Sigmoid colon (tissue), 7 donors: Measurements from ENCODE around the gene FHIP2A. TPM values are rescaled to one million over a fixed set of nuclear protein-coding genes. Genes with fewer than 3 reads are reported as not detected.
"Not testable (repeated sequence)": the region's sequence is repeated elsewhere in the genome, so short reads cannot be mapped to it uniquely, and the experiment has no call there.

Experiments
- DNase-seq: peaks from one replicate; pipeline ENCODE4 v3.0.0-alpha.2; 2019
- H3K27ac ChIP-seq, 4 donors: fragments of 200-600 bp; sonication (generic); one replicate each; pipeline ENCODE4 v1.5.1; 2016 to 2019; ENCODE audit warnings: mild to moderate bottlenecking in 1 of 4
- H3K27me3 ChIP-seq, 3 donors: fragments of 200-600 bp; sonication (generic); one replicate each; pipeline ENCODE4 v1.5.1; 2019; ENCODE audit warnings: mild to moderate bottlenecking in 1 of 3
- H3K36me3 ChIP-seq, 4 donors: fragments of 200-600 bp; sonication (generic); one replicate each; pipeline ENCODE4 v1.5.1; 2016 to 2019
- H3K4me1 ChIP-seq, 4 donors: fragments of 200-600 bp; sonication (generic); one replicate each; pipeline ENCODE4 v1.5.1; 2017 to 2019
- H3K4me3 ChIP-seq, 4 donors: fragments of 200-600 bp; sonication (generic); one replicate each; pipeline ENCODE4 v1.5.1; 2017 to 2019; ENCODE audit warnings: mild to moderate bottlenecking in 2 of 4, moderate library complexity in 1 of 4
- H3K9me3 ChIP-seq, 4 donors: fragments of 200-600 bp in 3 of 4; sonication (generic) in 3 of 4; one replicate each; pipeline versions ENCODE4 v1.5.1 to v1.6.1; 2013 to 2019
- CTCF ChIP-seq, 4 experiments: fragments of 450-650 bp in 3 of 4; fragments of 200-600 bp in 1 of 4; IDR thresholded peaks; one replicate each; pipeline ENCODE4 v1.5.1; 2016 to 2019; ENCODE audit warnings: antibody characterized with exemption in 4 of 4, mild to moderate bottlenecking in 3 of 4, moderate library complexity in 2 of 4
- EP300 ChIP-seq, 4 donors: sonication (generic); formaldehyde crosslinking; IDR thresholded peaks; one replicate each; pipeline ENCODE4 v1.6.1; 2017; ENCODE audit warnings: antibody characterized with exemption in 4 of 4
- POLR2A ChIP-seq, 2 donors: fragments of 450-650 bp; IDR thresholded peaks; one replicate each; pipeline ENCODE4 v1.6.1; 2016; ENCODE audit warnings: antibody characterized with exemption in 2 of 2, mild to moderate bottlenecking in 2 of 2, moderate library complexity in 2 of 2
- POLR2AphosphoS5 ChIP-seq, 4 donors: sonication (generic); formaldehyde crosslinking; IDR thresholded peaks; one replicate each; pipeline ENCODE4 v1.6.1; 2017; ENCODE audit warnings: antibody characterized with exemption in 4 of 4
- WGBS, 2 donors: extraction: QIAGEN DNeasy Blood & Tissue Kit; methylation state at CpG; one replicate each; pipeline ENCODE4 v1.1.7; 2013; 5-methylcytosine and 5-hydroxymethylcytosine counted together
- intact Hi-C: fragments of 100-400 bp; cut with DNase I; formaldehyde crosslinking; loops from one replicate; pipeline ENCODE4 v1.15.1; 2023
- polyA plus RNA-seq, 3 donors: library from polyadenylated mRNA; stranded (reverse); fragments of 200-250 nt; gene quantifications; one replicate each; pipeline ENCODE4 v1.2.3, GENCODE V29; 2013
- total RNA-seq, 4 donors: library from RNA; depleted of rRNA; stranded (reverse); fragments of >200 nt; gene quantifications; one replicate each; pipeline ENCODE4 v1.1.0, GENCODE V29; 2016
- donor health status: healthy with polysubstance abuse.
- donor health status: Bipolar disorder and iron deficiency.
- donor health status: healthy.

FHIP2A gene
- total and polyA plus RNA-seq, 7 donors, result 2.4 to 37.7 (median 32.1) TPM

- not testable (repeated sequence) for H3K27me3 ChIP-seq, DNase-seq, H3K36me3 ChIP-seq, H3K4me3 ChIP-seq, H3K4me1 ChIP-seq, H3K9me3 ChIP-seq, H3K27ac ChIP-seq
- TF ChIP-seq CTCF (IDR thresholded peaks at IDR 0.05), result peak; percentile 41 to 68 (median 54)
- 49 to 69% methylated on average over 9 of the region's 9 CpGs for WGBS, 2 donors
- intact Hi-C loops, result loop anchor here (1.0 to 10.0 kb wide), 4 partner anchors 82 to 484 kb away; no protein-coding TSS in a partner anchor
Observed at GRCh38 chr10:114786492-114786891, 35.1 kb upstream of the FHIP2A start.

- intact Hi-C loops, result loop anchor here (5.0 to 10.0 kb wide), 3 partner anchors 82 to 485 kb away; no protein-coding TSS in a partner anchor
- H3K9me3 ChIP-seq, DNase-seq, H3K4me1 ChIP-seq, H3K36me3 ChIP-seq, H3K27me3 ChIP-seq, H3K4me3 ChIP-seq, H3K27ac ChIP-seq: not testable (repeated sequence)
- WGBS, 2 donors, result 91 to 93% methylated on average over 30 of the region's 30 CpGs
Observed at GRCh38 chr10:114787131-114787530, 34.4 kb upstream of the FHIP2A start.

- TF ChIP-seq EP300 (IDR thresholded peaks at IDR 0.05) (no peak), POLR2A (IDR thresholded peaks at IDR 0.05) (no peak), POLR2AphosphoS5 (IDR thresholded peaks at IDR 0.05) (no peak), CTCF (IDR thresholded peaks at IDR 0.05) (no peak)
- H3K36me3 ChIP-seq, result no peaks in the 10 kb centered on the region
- no peaks in the 10 kb centered on the region for H3K9me3 ChIP-seq
- DNase-seq, result no peak
- H3K27ac ChIP-seq, result no peak overlapping the region
- no peak overlapping the region for H3K4me3 ChIP-seq
- no peaks in the 10 kb centered on the region for H3K4me1 ChIP-seq
- H3K27me3 ChIP-seq, result no peaks in the 10 kb centered on the region
- WGBS, 2 donors, result 93 to 94% methylated on average over 3 of the region's 3 CpGs
- intact Hi-C loops, result no loop called here
Observed at GRCh38 chr10:114791768-114792167, 29.8 kb upstream of the FHIP2A start.

DNA sequence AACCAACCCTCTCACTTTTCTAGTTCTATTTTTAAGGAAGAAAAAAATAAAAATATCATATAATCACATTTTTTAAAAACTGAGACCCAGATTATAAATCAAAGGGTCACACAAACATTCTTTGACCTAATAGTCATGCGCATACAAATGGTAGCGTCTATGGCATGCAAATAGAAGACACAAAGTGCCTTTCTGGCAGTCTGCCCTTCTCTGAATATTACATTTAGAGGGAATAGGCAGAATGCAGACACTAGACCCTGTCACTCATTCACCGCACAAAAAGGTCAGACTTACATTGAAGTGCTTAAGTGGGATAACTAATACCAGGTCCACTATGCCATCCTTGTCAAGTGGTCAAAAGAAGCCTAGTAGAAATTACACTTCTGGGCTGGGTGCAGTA is 26.5 kb upstream of the FHIP2A start:
- Histone ChIP-seq H3K4me1 (no peaks in the 10 kb centered on the region), H3K27me3 (no peaks in the 10 kb centered on the region), H3K36me3 (no peaks in the 10 kb centered on the region), H3K4me3 (no peak overlapping the region), H3K27ac (no peak overlapping the region), H3K9me3 (no peaks in the 10 kb centered on the region)
- 89 to 94% methylated on average over 3 of the region's 3 CpGs for WGBS, 2 donors
- intact Hi-C loops, result no loop called here
- TF ChIP-seq EP300 (IDR thresholded peaks at IDR 0.05) (no peak), CTCF (IDR thresholded peaks at IDR 0.05) (no peak), POLR2AphosphoS5 (IDR thresholded peaks at IDR 0.05) (no peak), POLR2A (IDR thresholded peaks at IDR 0.05) (no peak)
- no peak for DNase-seq

DNA sequence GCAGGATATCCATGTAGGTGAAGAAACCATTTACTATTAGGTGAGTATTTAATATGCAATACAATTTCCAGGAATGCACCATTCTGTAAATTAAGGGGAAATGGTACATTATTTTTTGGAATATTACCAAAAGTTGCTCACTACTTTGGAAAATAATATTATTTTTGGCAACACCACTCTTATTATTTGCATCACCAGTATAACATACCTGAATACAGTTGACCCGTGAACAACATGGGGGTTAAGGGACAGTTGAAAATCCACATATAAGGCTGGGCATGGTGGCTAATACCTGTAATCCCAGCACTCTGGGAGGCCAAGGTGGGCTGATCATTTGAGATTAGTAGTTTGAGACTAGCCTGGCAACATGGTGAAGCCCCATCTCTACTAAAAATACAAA is 21.2 kb upstream of the FHIP2A start:
- Histone ChIP-seq H3K9me3 (no peaks in the 10 kb centered on the region), H3K27ac (no peak overlapping the region), H3K4me1 (no peaks in the 10 kb centered on the region), H3K36me3 (no peaks in the 10 kb centered on the region), H3K27me3 (no peaks in the 10 kb centered on the region), H3K4me3 (no peak overlapping the region)
- intact Hi-C loops, result no loop called here
- TF ChIP-seq POLR2A (IDR thresholded peaks at IDR 0.05), result no peak
- TF ChIP-seq CTCF (IDR thresholded peaks at IDR 0.05), result no peak
- no peak for TF ChIP-seq EP300 (IDR thresholded peaks at IDR 0.05)
- no peak for TF ChIP-seq POLR2AphosphoS5 (IDR thresholded peaks at IDR 0.05)
- 91 to 100% methylated on average over 1 of the region's 1 CpG for WGBS, 2 donors
- DNase-seq, result no peak
